Karpas-422 (cell line): ENCODE data around the gene CD63. TPM values are rescaled to one million over a fixed set of nuclear protein-coding genes. Genes with fewer than 3 reads are reported as not detected.
A peak's percentile ranks its signal among the peaks of the same experiment; 100 is the strongest.

ENCODE experiments used
- DNase-seq: peaks from one replicate; pipeline ENCODE4 v3.0.0-alpha.2; 2015
- H2AFZ ChIP-seq: fragments of 200-600 bp; sonication (generic); 2 replicates; pipeline ENCODE4 v1.6.1; 2014; ENCODE audit warnings: antibody characterized with exemption, low read length, mixed read lengths
- H3K27ac ChIP-seq: fragments of 200-600 bp; sonication (generic); 2 replicates; pipeline ENCODE4 v1.5.1; 2014; ENCODE audit warnings: mild to moderate bottlenecking, low read length, moderate library complexity
- H3K27me3 ChIP-seq: fragments of 200-600 bp; sonication (generic); 2 replicates; pipeline ENCODE4 v1.6.1; 2014; ENCODE audit warnings: low read length, mixed read lengths
- H3K36me3 ChIP-seq: fragments of 200-600 bp; sonication (generic); 2 replicates; pipeline ENCODE4 v1.6.1; 2014; ENCODE audit warnings: low read length, mixed read lengths; ENCODE audit not compliant: insufficient read depth
- H3K4me1 ChIP-seq: fragments of 200-600 bp; sonication (generic); 2 replicates; pipeline ENCODE4 v1.6.1; 2014; ENCODE audit warnings: mild to moderate bottlenecking, low read length, mixed read lengths
- H3K4me2 ChIP-seq: fragments of 200-600 bp; sonication (generic); 2 replicates; pipeline ENCODE4 v1.6.1; 2014; ENCODE audit warnings: low read length, low read depth, mild to moderate bottlenecking; ENCODE audit not compliant: poor library complexity, severe bottlenecking
- H3K4me3 ChIP-seq: fragments of 200-600 bp; sonication (generic); 2 replicates; pipeline ENCODE4 v1.5.1; 2014; ENCODE audit warnings: mild to moderate bottlenecking, antibody characterized with exemption, low read length, mixed read lengths
- H3K79me2 ChIP-seq: fragments of 200-600 bp; sonication (generic); 2 replicates; pipeline ENCODE4 v1.6.1; 2014; ENCODE audit warnings: mild to moderate bottlenecking, low read length, mixed read lengths
- H3K9ac ChIP-seq: fragments of 200-600 bp; sonication (generic); 2 replicates; pipeline ENCODE4 v1.6.0; 2014; ENCODE audit warnings: low read length
- H3K9me2 ChIP-seq: fragments of 200-600 bp; sonication (generic), shearing (Covaris generic); replicated peaks from 2 replicates; pipeline ENCODE4 v1.6.0; 2014; ENCODE audit warnings: mild to moderate bottlenecking, low read length, moderate library complexity; ENCODE audit not compliant: insufficient read depth
- H3K9me3 ChIP-seq: fragments of 300-700, 200-600 bp; sonication (generic); 2 replicates; pipeline ENCODE4 v1.6.1; 2014; ENCODE audit warnings: low read length, mixed read lengths
- H4K20me1 ChIP-seq: fragments of 200-600 bp; sonication (generic); 2 replicates; pipeline ENCODE4 v1.6.1; 2014; ENCODE audit warnings: mild to moderate bottlenecking, antibody characterized with exemption, low read length, low read depth; ENCODE audit not compliant: insufficient read depth
- total RNA-seq: library from RNA; depleted of rRNA; stranded (reverse); fragments of >200 nt; shearing (Covaris generic); gene quantifications from 2 replicates; pipeline ENCODE4 v1.2.3, GENCODE V29; 2014; ENCODE audit warnings: low replicate concordance

CD63 gene
- total RNA-seq, 1 experiment from 2014 or later = 150 TPM

- Histone ChIP-seq H2AFZ (no peak overlapping the region), H3K4me1 (peaks cover 31% of the 10 kb centered on the region), H3K9me2 (no peaks in the 10 kb centered on the region), H3K9me3 (no peaks in the 10 kb centered on the region), H3K79me2 (no peaks in the 10 kb centered on the region), H3K9ac (peak overlapping the region; percentile 78), H3K36me3 (no peaks in the 10 kb centered on the region), H4K20me1 (no peaks in the 10 kb centered on the region), H3K27ac (no peak overlapping the region), H3K27me3 (no peaks in the 10 kb centered on the region), H3K4me3 (peak overlapping the region; percentile 85; the same call in 1 of the 2 replicates), H3K4me2 (peak overlapping the region; percentile 99)
- DNase-seq = peak; percentile 86
Measured at GRCh38 chr12:55736780-55737580, 8.2 kb upstream of the CD63 start.

DNA sequence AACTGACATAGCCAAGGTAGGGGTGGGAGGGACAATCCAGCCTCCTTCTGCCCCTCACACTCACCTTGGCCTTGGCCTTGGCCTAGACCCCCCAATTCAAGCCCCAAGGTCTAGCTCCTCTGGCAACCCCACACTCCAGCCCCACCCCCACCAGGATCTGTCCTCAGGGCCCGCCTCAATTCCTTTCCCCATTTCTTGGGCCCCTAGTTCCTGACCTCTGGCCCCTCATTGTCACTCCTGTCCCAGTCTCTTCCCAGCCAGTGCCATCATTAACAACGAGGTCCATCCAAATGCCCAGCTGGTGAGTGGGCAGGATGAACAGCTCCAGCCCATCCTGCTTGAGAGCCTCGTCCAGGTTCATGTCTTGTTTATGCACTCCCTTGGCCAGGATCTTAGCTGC lies 7.3 kb upstream of the CD63 start:
- Histone ChIP-seq H3K27me3 (no peaks in the 10 kb centered on the region), H3K27ac (no peak overlapping the region), H3K4me1 (peaks cover 32% of the 10 kb centered on the region), H3K9ac (no peak overlapping the region), H3K9me3 (no peaks in the 10 kb centered on the region), H3K79me2 (no peaks in the 10 kb centered on the region), H3K36me3 (no peaks in the 10 kb centered on the region), H2AFZ (no peak overlapping the region), H3K9me2 (no peaks in the 10 kb centered on the region), H3K4me2 (no peak overlapping the region), H4K20me1 (no peaks in the 10 kb centered on the region), H3K4me3 (no peak overlapping the region)
- no peak for DNase-seq

GRCh38 chr12:55734595-55734994 lies 5.8 kb upstream of the CD63 start:
- Histone ChIP-seq H3K36me3 (no peaks in the 10 kb centered on the region), H3K27ac (no peak overlapping the region), H2AFZ (no peak overlapping the region), H3K4me3 (no peak overlapping the region), H3K4me2 (no peak overlapping the region), H3K4me1 (peaks cover 41% of the 10 kb centered on the region), H3K9me2 (no peaks in the 10 kb centered on the region), H4K20me1 (no peaks in the 10 kb centered on the region), H3K9ac (no peak overlapping the region), H3K27me3 (no peaks in the 10 kb centered on the region), H3K79me2 (no peaks in the 10 kb centered on the region), H3K9me3 (no peaks in the 10 kb centered on the region)
- no peak for DNase-seq

DNA sequence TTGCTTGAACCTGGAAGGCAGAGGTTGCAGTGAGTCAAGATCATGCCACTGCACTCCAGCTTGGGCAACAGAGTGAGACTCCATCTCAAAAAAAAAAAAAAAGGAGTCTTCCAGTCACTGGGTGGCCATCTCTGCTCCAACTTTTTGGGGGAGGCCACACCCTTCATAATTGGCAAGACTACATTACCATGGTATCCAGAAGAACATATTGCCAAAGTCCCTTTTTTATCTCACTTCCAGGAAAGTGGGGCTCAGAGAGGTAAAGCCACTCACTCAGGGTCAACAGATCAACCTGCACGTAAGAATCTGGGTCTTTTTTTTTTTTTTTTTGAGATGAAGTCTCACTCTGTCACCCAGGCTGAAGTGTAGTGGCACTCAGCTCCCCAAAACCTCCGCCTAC lies 5.0 kb upstream of the CD63 start:
- DNase-seq = no peak
- Histone ChIP-seq H3K9me2 (no peaks in the 10 kb centered on the region), H3K79me2 (no peaks in the 10 kb centered on the region), H3K36me3 (no peaks in the 10 kb centered on the region), H3K9ac (no peak overlapping the region), H3K4me3 (no peak overlapping the region), H3K9me3 (no peaks in the 10 kb centered on the region), H4K20me1 (no peaks in the 10 kb centered on the region), H3K4me2 (no peak overlapping the region), H2AFZ (no peak overlapping the region), H3K27me3 (no peaks in the 10 kb centered on the region), H3K27ac (no peak overlapping the region), H3K4me1 (peaks cover 44% of the 10 kb centered on the region)

GRCh38 chr12:55733021-55733555 lies 4.3 kb upstream of the CD63 start:
- Histone ChIP-seq H3K4me2 (peak overlapping the region; percentile 8), H2AFZ (no peak overlapping the region), H3K27ac (no peak overlapping the region), H3K9ac (peak overlapping the region; percentile 12; the same call in 1 of the 2 replicates), H3K9me2 (no peaks in the 10 kb centered on the region), H3K4me3 (no peak overlapping the region), H3K27me3 (no peaks in the 10 kb centered on the region), H4K20me1 (no peaks in the 10 kb centered on the region), H3K4me1 (peaks cover 40% of the 10 kb centered on the region), H3K36me3 (no peaks in the 10 kb centered on the region), H3K79me2 (peaks cover 4% of the 10 kb centered on the region), H3K9me3 (no peaks in the 10 kb centered on the region)
- peak; percentile 73 for DNase-seq

DNA sequence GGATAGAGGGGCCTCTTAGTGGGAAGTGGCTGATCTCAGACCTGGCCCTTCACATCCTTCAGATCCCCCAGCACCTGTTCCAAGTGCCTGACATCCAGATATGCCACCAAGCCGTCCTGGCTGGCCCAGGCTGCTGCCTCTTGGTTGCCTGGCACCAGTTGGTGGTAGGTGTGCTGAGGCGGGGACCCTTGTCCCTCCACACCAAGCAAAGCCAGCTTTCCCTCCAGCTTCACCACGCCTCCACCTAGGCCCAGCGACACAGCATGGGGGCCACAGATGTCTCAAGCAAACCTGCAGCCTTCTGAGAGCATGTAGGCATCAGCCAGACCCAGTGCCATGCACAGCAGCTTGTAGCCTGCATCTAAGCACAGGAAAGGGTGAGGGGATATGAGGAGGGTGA lies 3.5 kb upstream of the CD63 start:
- peak overlapping the region; percentile 12; the same call in 1 of the 2 replicates for H3K9ac ChIP-seq
- peaks cover 40% of the 10 kb centered on the region for H3K4me1 ChIP-seq
- H3K9me3 ChIP-seq = no peaks in the 10 kb centered on the region

DNA sequence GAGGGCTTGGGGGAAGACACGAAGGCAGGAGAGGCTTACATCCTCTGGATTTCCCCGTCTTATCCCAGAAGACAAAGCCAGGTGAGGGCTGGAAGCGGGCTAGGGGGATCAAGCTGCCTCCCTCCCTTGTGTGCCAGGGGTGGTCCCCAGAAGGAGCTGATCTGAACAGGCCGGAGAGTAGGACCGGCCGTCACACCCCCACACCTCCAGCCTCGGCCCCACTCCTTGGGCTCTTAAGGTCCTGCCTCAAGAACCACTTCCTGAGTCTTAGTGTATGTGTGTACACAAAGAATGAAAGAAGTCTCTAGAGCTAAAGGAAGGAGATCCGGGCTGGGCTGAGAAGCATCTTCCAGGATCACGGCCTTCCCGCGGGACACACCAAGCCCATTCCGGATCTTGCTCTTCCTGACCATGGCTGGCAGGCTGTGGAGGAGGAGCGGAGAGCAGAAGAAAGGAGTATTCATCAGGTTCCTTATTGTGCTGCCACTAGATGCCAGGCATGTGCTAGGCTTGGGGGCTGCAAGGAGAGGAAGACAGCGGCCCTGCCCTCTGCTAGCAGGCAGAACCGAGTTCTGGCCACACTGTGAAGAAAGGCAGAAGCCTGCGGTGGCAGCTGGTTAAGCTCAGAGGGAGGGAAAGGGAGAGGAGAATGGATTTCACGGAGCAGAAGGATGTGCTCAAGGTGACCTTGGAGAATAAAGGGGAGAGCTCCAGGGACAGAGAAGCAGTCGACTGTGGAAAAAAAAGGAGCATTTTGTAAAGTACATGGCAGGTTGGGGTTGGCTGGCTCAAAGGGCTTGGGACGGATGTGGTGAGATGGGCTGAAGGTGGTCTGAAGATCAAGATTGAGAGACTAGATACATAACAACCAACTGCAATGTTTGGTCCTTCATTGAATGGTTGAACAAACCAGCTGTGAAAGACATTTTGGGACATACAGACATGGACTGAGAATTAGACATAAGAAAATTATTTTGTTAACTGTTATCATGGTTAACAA lies 1.3 kb upstream of the CD63 start:
- peak; percentile 60 for DNase-seq
- Histone ChIP-seq H3K4me2 (peak overlapping the region; percentile 99), H4K20me1 (no peaks in the 10 kb centered on the region), H3K9ac (peak overlapping the region; percentile 96), H2AFZ (peak overlapping the region; percentile 95; the same call in 1 of the 2 replicates), H3K9me3 (no peaks in the 10 kb centered on the region), H3K27ac (no peak overlapping the region), H3K36me3 (no peaks in the 10 kb centered on the region), H3K27me3 (no peaks in the 10 kb centered on the region), H3K79me2 (peaks cover 14% of the 10 kb centered on the region), H3K9me2 (no peaks in the 10 kb centered on the region), H3K4me3 (peak overlapping the region; percentile 95), H3K4me1 (peaks cover 47% of the 10 kb centered on the region)

More for the DNA sequence above, 3.5 kb upstream of the CD63 start:
- H3K9me2 ChIP-seq = no peaks in the 10 kb centered on the region
- H3K27me3 ChIP-seq = no peaks in the 10 kb centered on the region
- DNase-seq = no peak
- H3K4me2 ChIP-seq = no peak overlapping the region
- H3K27ac ChIP-seq = no peak overlapping the region
- no peaks in the 10 kb centered on the region for H3K36me3 ChIP-seq
- H4K20me1 ChIP-seq = no peaks in the 10 kb centered on the region
- H3K4me3 ChIP-seq = no peak overlapping the region
- peaks cover 12% of the 10 kb centered on the region for H3K79me2 ChIP-seq
- no peak overlapping the region for H2AFZ ChIP-seq
